Upper lobe of right lung (tissue), 1 donor: ENCODE results near the gene ADAMTS2. TPM values are rescaled to one million over a fixed set of nuclear protein-coding genes. Genes with fewer than 3 reads are reported as not detected.
A peak's percentile ranks its signal among the peaks of the same experiment; 100 is the strongest.
"Not testable (repeated sequence)": the region's sequence is repeated elsewhere in the genome, so short reads cannot be mapped to it uniquely, and the experiment has no call there.

Source experiments
- ATAC-seq: fragments of 200-7000 bp; cut with Tn5 transposase; one replicate; pipeline ENCODE4 v1.9.1; 2020; ENCODE audit warnings: mild to moderate bottlenecking, moderate library complexity
- DNase-seq: peaks from one replicate; pipeline ENCODE4 v3.0.0-alpha.2; 2020
- H3K27ac ChIP-seq: fragments of 200-600 bp; one replicate; pipeline ENCODE4 v1.8.0; 2022
- H3K27me3 ChIP-seq: fragments of 200-600 bp; one replicate; pipeline ENCODE4 v1.8.0; 2022; ENCODE audit warnings: mild to moderate bottlenecking
- H3K36me3 ChIP-seq: fragments of 200-600 bp; one replicate; pipeline ENCODE4 v1.8.0; 2022
- H3K4me1 ChIP-seq: fragments of 200-600 bp; one replicate; pipeline ENCODE4 v1.8.0; 2022
- H3K4me3 ChIP-seq: fragments of 200-600 bp; one replicate; pipeline ENCODE4 v1.8.0; 2022; ENCODE audit warnings: mild to moderate bottlenecking
- H3K9me3 ChIP-seq: fragments of 200-600 bp; one replicate; pipeline ENCODE4 v1.8.0; 2022
- intact Hi-C: fragments of 100-400 bp; cut with DNase I; formaldehyde crosslinking; loops from one replicate; pipeline ENCODE4 v1.11.0; 2022
- total RNA-seq: library from RNA; stranded (reverse); fragmentation: NEBNext Ultra II Directional; extraction: Animal tissue kit (Norgen Biotek cat#: 25700); gene quantifications from one replicate; pipeline ENCODE4 v1.2.1, GENCODE V29; 2021
- TF ChIP-seq, protein P1 (sequence below): fragments of 200-600 bp; IDR thresholded peaks from one replicate; pipeline ENCODE4 v1.8.0; 2022; ENCODE audit warnings: antibody characterized with exemption
- donor health status: DM: no; HTN: yes; CAD: no; lungs with severe emphysema.

The ADAMTS2 gene
- total RNA-seq, 1 donor from 2014 or later: 16.4 TPM

DNA sequence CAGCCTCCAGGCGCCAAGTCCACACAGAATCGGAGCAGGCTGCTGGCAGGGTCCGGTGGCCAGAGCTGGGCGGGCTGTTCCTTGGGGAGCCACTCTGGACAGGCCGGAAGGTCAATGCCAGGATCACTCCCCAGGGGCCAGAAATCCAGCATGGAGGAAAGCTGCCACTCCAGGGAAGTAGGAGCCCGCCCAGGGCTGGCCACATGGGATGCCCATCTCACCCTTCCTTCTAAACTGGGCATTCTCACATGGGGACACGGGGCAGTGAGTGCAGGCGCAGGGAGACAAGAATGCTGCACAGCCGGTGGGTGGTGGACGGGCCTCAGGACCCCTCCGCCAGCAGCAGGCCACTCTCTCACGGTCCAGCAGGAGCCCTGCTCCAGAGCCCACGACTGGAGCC is 58.2 kb downstream of the ADAMTS2 start:
- Histone ChIP-seq H3K27ac (no peak overlapping the region), H3K27me3 (no peaks in the 10 kb centered on the region), H3K9me3 (no peaks in the 10 kb centered on the region), H3K4me3 (no peak overlapping the region), H3K4me1 (peaks cover 7% of the 10 kb centered on the region), H3K36me3 (no peaks in the 10 kb centered on the region)
- TF ChIP-seq, protein P1, sequence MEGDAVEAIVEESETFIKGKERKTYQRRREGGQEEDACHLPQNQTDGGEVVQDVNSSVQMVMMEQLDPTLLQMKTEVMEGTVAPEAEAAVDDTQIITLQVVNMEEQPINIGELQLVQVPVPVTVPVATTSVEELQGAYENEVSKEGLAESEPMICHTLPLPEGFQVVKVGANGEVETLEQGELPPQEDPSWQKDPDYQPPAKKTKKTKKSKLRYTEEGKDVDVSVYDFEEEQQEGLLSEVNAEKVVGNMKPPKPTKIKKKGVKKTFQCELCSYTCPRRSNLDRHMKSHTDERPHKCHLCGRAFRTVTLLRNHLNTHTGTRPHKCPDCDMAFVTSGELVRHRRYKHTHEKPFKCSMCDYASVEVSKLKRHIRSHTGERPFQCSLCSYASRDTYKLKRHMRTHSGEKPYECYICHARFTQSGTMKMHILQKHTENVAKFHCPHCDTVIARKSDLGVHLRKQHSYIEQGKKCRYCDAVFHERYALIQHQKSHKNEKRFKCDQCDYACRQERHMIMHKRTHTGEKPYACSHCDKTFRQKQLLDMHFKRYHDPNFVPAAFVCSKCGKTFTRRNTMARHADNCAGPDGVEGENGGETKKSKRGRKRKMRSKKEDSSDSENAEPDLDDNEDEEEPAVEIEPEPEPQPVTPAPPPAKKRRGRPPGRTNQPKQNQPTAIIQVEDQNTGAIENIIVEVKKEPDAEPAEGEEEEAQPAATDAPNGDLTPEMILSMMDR: no peak
- intact Hi-C loops: no loop called here
- DNase-seq (peak; percentile 57), ATAC-seq (peak; percentile 6)

DNA sequence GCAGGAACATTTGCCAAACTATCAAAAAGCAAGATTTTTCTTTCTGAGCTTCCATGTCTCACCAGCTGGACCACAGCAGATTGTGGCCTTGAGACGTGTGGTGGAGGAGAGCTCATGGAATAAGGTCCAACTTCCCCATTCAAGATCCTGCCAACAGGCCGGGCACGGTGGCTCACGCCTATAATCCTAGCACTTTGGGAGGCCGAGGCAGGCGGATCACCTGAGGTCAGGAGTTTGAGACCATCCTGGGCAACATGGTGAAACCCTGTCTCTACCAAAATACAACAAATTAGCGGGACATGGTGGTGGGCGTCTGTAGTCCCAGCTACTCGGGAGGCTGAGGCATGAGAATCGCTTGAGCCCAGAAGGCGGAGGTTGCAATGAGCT is 59.5 kb downstream of the ADAMTS2 start:
- H3K36me3 ChIP-seq, H3K9me3 ChIP-seq, H3K4me1 ChIP-seq, H3K4me3 ChIP-seq, ATAC-seq, intact Hi-C loops, H3K27me3 ChIP-seq: not testable (repeated sequence)
- DNase-seq: peak; percentile 16
- peak overlapping the region; percentile 67 for H3K27ac ChIP-seq

DNA sequence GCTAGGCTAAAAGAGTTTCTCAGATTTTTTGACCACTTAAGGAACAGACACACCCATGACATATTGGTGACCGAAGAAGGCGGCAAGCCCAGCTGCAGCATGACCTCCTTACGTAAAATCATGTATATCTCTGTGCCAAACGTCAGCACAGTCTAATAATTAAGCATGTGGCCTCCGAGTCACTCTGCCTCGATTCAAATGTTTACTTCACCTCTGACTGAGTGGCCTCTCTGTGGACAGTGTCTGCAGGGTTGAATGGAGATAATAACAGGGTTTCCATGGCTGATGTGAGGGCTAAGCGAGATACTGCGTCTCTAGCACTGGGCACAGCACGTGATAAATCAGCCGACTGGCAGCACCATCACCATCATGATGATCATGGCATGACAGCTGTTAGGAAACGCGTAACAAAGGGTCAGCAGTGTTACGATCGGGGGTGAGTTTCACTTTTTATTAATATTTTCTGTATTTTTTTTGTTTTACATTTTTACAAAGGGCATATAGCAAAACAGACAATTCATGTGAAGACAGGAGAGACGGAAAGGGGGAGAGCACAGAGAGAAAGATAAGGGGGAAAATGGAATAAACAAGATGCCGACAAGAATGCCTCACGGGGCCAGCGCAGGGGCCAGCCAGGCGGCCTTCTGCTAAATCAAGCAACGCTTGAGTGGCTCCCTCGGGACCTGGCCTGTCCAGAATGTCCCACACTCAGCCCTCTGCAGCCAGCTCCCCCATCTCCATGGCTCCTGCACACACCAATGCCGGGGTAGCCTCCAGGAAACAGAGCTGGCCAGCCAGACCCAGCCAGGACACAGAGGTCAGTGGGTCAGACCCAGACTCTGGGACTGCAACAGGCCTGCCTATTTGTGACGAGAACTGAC is 60.3 kb downstream of the ADAMTS2 start:
- TF ChIP-seq, protein P1: no peak
- no peak overlapping the region for H3K4me3 ChIP-seq
- no peaks in the 10 kb centered on the region for H3K36me3 ChIP-seq
- DNase-seq (peak; percentile 69), ATAC-seq (peak; percentile 45)
- H3K9me3 ChIP-seq: no peaks in the 10 kb centered on the region
- intact Hi-C loops: no loop called here
- H3K4me1 ChIP-seq: peaks cover 7% of the 10 kb centered on the region
- H3K27ac ChIP-seq: peak overlapping the region; percentile 67
- no peaks in the 10 kb centered on the region for H3K27me3 ChIP-seq

DNA sequence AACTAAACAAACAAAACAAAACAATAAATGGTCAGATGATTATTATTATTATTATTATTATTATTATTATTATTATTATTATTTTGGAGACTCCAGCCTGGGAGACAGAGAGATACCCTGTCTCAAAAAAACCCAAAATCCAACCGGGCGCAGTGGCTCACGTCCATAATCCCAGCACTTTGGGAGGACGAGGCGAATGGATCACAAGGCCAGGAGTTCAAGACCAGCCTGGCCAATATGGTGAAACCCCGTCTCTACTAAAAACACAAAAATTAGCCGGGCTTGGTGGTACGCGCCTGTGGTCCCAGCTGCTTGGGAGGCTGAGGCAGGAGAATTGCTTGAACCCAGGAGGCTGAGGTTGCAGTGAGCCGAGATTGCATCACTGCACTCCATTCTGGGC is 61.4 kb downstream of the ADAMTS2 start:
- H3K27ac ChIP-seq, H3K36me3 ChIP-seq, H3K4me3 ChIP-seq, ATAC-seq, H3K27me3 ChIP-seq, H3K9me3 ChIP-seq, H3K4me1 ChIP-seq, intact Hi-C loops: not testable (repeated sequence)
- peak; percentile 19 for DNase-seq

DNA sequence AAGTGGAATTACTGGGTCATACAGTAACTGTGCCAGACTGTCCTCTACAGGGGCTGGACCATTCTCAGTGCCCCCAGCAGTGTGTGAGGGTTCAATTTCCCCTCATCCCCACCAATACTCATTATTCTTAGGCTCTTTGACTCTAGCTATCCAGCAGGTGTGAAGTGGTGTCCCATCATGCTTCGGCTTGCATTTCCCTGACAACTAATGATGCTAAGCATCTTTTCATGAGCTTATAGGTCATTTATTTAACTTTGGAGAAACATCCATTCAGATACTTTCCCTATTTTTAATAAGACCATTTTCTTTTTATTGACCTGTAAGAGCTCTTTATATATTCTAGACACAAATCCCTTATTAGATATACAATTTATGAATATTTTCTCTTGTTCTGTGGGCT is 63.6 kb downstream of the ADAMTS2 start:
- ATAC-seq (no peak), DNase-seq (no peak)
- Histone ChIP-seq H3K4me1 (peaks cover 7% of the 10 kb centered on the region), H3K9me3 (no peaks in the 10 kb centered on the region), H3K27me3 (no peaks in the 10 kb centered on the region), H3K4me3 (no peak overlapping the region), H3K27ac (no peak overlapping the region), H3K36me3 (no peaks in the 10 kb centered on the region)
- TF ChIP-seq, protein P1: no peak
- intact Hi-C loops: no loop called here

DNA sequence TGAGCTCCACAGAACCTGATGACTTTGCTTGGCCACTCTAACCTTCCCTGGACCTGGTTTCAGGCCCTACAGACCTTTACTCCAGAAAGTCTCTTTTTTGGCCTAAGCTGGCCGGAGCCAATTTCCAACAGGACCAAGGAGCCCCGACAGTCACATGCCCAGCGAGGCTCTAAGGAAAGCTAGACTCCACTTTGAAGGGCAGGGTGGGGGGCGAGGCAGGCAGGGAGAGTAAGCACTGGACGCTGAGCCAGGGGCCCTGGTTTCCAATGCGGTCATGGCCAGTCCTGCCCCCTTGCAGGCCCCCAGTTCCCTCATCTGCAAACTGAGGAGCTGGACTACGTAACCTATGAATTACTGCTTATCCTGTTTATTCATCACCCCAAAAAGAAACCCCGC is 65.2 kb downstream of the ADAMTS2 start:
- TF ChIP-seq, protein P1: no peak
- intact Hi-C loops: no loop called here
- ATAC-seq: no peak
- Histone ChIP-seq H3K4me1 (peaks cover 7% of the 10 kb centered on the region), H3K4me3 (no peak overlapping the region), H3K27ac (peak overlapping the region; percentile 42), H3K36me3 (no peaks in the 10 kb centered on the region), H3K27me3 (no peaks in the 10 kb centered on the region), H3K9me3 (no peaks in the 10 kb centered on the region)
- DNase-seq: no peak
